GM12878 (cell line): ENCODE results near the gene COL20A1. TPM values are rescaled to one million over a fixed set of nuclear protein-coding genes. Genes with fewer than 3 reads are reported as not detected.

Experiments
- ATAC-seq: fragments of 200-7000 bp; cut with Tn5 transposase; 3 replicates; pipeline ENCODE4 v1.9.1; 2020; ENCODE audit warnings: mild to moderate bottlenecking, moderate library complexity
- BruUV-seq: library from RNA; stranded (reverse); fragments of 400-500 nt; replicated peaks from 2 replicates; lab custom pipeline; 2021; lab: Mats Ljungman, UMichigan
- CTCF ChIA-PET: fragments of 300-600 bp; sonication (Branson Sonifier 250); formaldehyde crosslinking; extraction: SDS; loops from one replicate; lab custom pipeline; 2021; ENCODE audit warnings: inconsistent platforms; lab: Yijun Ruan, JAX
- POLR2A ChIA-PET: fragments of 350-600 bp; formaldehyde crosslinking; extraction: SDS; loops from one replicate; lab custom pipeline; 2021; ENCODE audit warnings: inconsistent platforms; lab: Charles Lee
- RAD21 ChIA-PET: fragments of 300-600 bp; sonication (Branson Sonifier 250); formaldehyde crosslinking; loops from one replicate; lab custom pipeline; 2023; ENCODE audit warnings: antibody characterized with exemption; ENCODE audit not compliant: unreplicated experiment; lab: Charles Lee
- SMC1A ChIA-PET: fragments of 300-600 bp; sonication (Branson Sonifier 250); formaldehyde crosslinking; loops from one replicate; lab custom pipeline; 2023; ENCODE audit not compliant: unreplicated experiment, uncharacterized antibody; lab: Charles Lee
- DNase-seq: peaks from one replicate; pipeline ENCODE4 v3.0.0-alpha.2; 2011; ENCODE audit warnings: low read depth, low spot score
- FAIRE-seq: peaks from 3 replicates; lab custom pipeline; 2011; peaks lifted over from hg19 to GRCh38; lab: Jason Lieb, UNC
- H2AFZ ChIP-seq: 2 replicates; pipeline ENCODE4 v1.6.0; 2011; ENCODE audit warnings: low read depth, low read length, control low read depth; ENCODE audit not compliant: control insufficient read depth
- H3K27ac ChIP-seq: 2 replicates; pipeline ENCODE4 v1.5.1; 2011; ENCODE audit warnings: control low read depth; ENCODE audit not compliant: control insufficient read depth, insufficient read depth
- H3K27me3 ChIP-seq, 2 experiments: replicated peaks in 1 of 2; 2 replicates each; pipeline versions ENCODE4 v1.6.0 to v1.6.1; 2011; ENCODE audit warnings: low read length in 1 of 2; ENCODE audit not compliant: control insufficient read depth in 2 of 2, insufficient read depth in 2 of 2
- H3K36me3 ChIP-seq, 2 experiments: 2 replicates each; pipeline ENCODE4 v1.5.1; 2011; ENCODE audit warnings: low read length in 1 of 2; ENCODE audit not compliant: control insufficient read depth in 2 of 2, insufficient read depth in 2 of 2
- H3K4me1 ChIP-seq: 2 replicates; pipeline ENCODE4 v1.6.1; 2011; ENCODE audit warnings: mild to moderate bottlenecking, low read length, moderate library complexity, mixed read lengths; ENCODE audit not compliant: control insufficient read depth, insufficient read depth
- H3K4me2 ChIP-seq: 2 replicates; pipeline ENCODE4 v1.6.0; 2011; ENCODE audit warnings: control low read depth; ENCODE audit not compliant: control insufficient read depth, insufficient read depth
- H3K4me3 ChIP-seq: fragments of 200-600 bp; sonication (generic); 2 replicates; pipeline ENCODE4 v1.5.1; 2016
- H3K79me2 ChIP-seq: 2 replicates; pipeline ENCODE4 v1.6.0; 2011; ENCODE audit warnings: low read length; ENCODE audit not compliant: control insufficient read depth, insufficient read depth
- H3K9ac ChIP-seq: 2 replicates; pipeline ENCODE4 v1.8.0; 2011; ENCODE audit warnings: low read length, control low read depth, mixed read lengths; ENCODE audit not compliant: control insufficient read depth, insufficient read depth
- H3K9me3 ChIP-seq: replicated peaks from 3 replicates; pipeline ENCODE4 v1.5.1; 2011; ENCODE audit warnings: mild to moderate bottlenecking, low read length; ENCODE audit not compliant: control insufficient read depth, insufficient read depth
- H4K20me1 ChIP-seq: 2 replicates; pipeline ENCODE4 v1.6.0; 2011; ENCODE audit not compliant: control insufficient read depth, insufficient read depth
- CHD4 ChIP-seq: fragments of 200-600 bp; sonication (generic); IDR thresholded peaks from 2 replicates; pipeline ENCODE4 v1.6.1; 2016; ENCODE audit warnings: mild to moderate bottlenecking
- MEF2A ChIP-seq: IDR thresholded peaks from 2 replicates; pipeline ENCODE4 v1.6.1; 2011; ENCODE audit warnings: low read depth, mild to moderate bottlenecking, low read length, moderate library complexity; ENCODE audit not compliant: insufficient read depth
- MTA3 ChIP-seq: IDR thresholded peaks from 2 replicates; pipeline ENCODE4 v1.6.1; 2012; ENCODE audit warnings: low read length, inconsistent platforms, borderline replicate concordance
- RELA ChIP-seq: fragments of 450-650 bp; IDR thresholded peaks from 2 replicates; pipeline ENCODE4 v1.8.0; 2014; ENCODE audit warnings: borderline replicate concordance; ENCODE audit not compliant: partially characterized antibody
- ZSCAN29 ChIP-seq: fragments of 450-650 bp; IDR thresholded peaks from 2 replicates; pipeline ENCODE4 v1.6.1; 2017; ENCODE audit warnings: mild to moderate bottlenecking, moderate library complexity
- WGBS: methylation state at CpG from one replicate; pipeline ENCODE4 v1.1.6; 2016; ENCODE audit warnings: low lambda C conversion rate; ENCODE audit not compliant: insufficient replicate concordance, insufficient coverage; ENCODE audit errors: missing lambda C conversion rate; 5-methylcytosine and 5-hydroxymethylcytosine counted together
- in situ Hi-C: fragments of 300-500 bp; cut with MboI; formaldehyde crosslinking; loops from 9 replicates; pipeline ENCODE4 v1.14.3; 2018; ENCODE audit warnings: mixed read lengths
- intact Hi-C: fragments of 100-400 bp; cut with micrococcal nuclease; formaldehyde crosslinking; loops from one replicate; pipeline ENCODE4 v1.14.2; 2022; ENCODE audit not compliant: unreplicated experiment
- polyA plus RNA-seq, 11 experiments: library from polyadenylated mRNA; depleted of rRNA in 4 of 11; unstranded in 6 of 11; stranded (reverse) in 5 of 11; fragments of >200 nt; fragmentation: Nextera tagmentation in 4 of 11; fragmentation: Illumina TruSeq in 1 of 11; extraction: Ambion mirVana in 4 of 11; extraction: Trizol in 1 of 11; gene quantifications; 1 replicate in 1 of 11; 2 replicates in 10 of 11; pipeline versions ENCODE4 v1.2.1 to v1.2.3, GENCODE V29; 2011 to 2016; ENCODE audit warnings: inconsistent platforms in 2 of 11, missing spikeins in 2 of 11, low read depth in 1 of 11
- total RNA-seq, 4 experiments: library from RNA; depleted of rRNA in 3 of 4; stranded (reverse); fragments of >200 nt in 3 of 4; fragmentation: Illumina TruSeq in 1 of 4; extraction: Trizol in 1 of 4; gene quantifications; 2 replicates each; pipeline versions ENCODE4 v1.2.1 to v1.2.3, GENCODE V29; 2013 to 2021
- TF ChIP-seq, protein P1 (sequence below): fragments of 450-650 bp; IDR thresholded peaks from 2 replicates; pipeline ENCODE4 v1.6.1; 2018; ENCODE audit warnings: borderline replicate concordance, mild to moderate bottlenecking; ENCODE audit not compliant: partially characterized antibody
- TF ChIP-seq, protein P2 (sequence below): fragments of 450-650 bp; IDR thresholded peaks from 2 replicates; pipeline ENCODE4 v1.6.1; 2017; ENCODE audit warnings: mild to moderate bottlenecking, low read depth, inconsistent platforms; ENCODE audit not compliant: poor library complexity, severe bottlenecking
- TF ChIP-seq, protein P3 (sequence below): fragments of 450-650 bp; IDR thresholded peaks from 2 replicates; pipeline ENCODE4 v1.6.1; 2016; ENCODE audit warnings: mild to moderate bottlenecking
- TF ChIP-seq, protein P4 (sequence below): fragments of 150-350 bp; IDR thresholded peaks from 2 replicates; pipeline ENCODE4 v1.6.1; 2016; ENCODE audit warnings: low read depth, low read length

COL20A1 gene
- total and polyA plus RNA-seq, 10 of the 15 experiments (the other 5 are each of a cell fraction or from before 2014, with no cell fraction given), result not detected

DNA sequence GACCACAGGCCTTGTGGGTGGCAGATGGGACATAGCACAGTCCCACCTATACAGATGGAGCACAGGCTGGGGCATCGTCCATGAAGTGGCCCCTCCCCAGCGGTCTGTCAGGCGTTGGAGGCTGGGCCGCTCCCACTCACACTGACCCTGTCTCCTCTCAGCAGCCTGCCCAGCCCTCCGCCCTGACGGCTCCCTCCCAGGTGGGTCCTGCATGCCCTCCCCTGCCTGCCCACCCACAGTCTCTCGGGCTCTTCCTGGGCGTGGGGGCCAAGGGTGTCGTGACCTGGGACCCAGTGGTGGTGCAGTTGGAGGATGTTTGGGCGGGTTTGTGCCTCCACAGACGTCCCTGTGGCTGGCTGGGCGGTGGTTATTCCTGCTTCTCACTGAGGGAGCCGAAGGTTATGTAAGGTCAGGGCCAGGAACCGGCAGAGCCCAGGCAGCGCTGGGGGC is 22.3 kb downstream of the COL20A1 start:
- no peak for ATAC-seq
- in situ Hi-C loops, result no loop called here
- ChIA-PET POLR2A (no interaction called here), RAD21 (no interaction called here)
- no peak overlapping the region for H3K27ac ChIP-seq
- no peaks in the 10 kb centered on the region for H3K79me2 ChIP-seq
- H3K27me3 ChIP-seq, result no peaks in the 10 kb centered on the region
- TF ChIP-seq ZSCAN29 (no peak), MTA3 (no peak), CHD4 (no peak), RELA (no peak), MEF2A (no peak)
- TF ChIP-seq, protein P1, sequence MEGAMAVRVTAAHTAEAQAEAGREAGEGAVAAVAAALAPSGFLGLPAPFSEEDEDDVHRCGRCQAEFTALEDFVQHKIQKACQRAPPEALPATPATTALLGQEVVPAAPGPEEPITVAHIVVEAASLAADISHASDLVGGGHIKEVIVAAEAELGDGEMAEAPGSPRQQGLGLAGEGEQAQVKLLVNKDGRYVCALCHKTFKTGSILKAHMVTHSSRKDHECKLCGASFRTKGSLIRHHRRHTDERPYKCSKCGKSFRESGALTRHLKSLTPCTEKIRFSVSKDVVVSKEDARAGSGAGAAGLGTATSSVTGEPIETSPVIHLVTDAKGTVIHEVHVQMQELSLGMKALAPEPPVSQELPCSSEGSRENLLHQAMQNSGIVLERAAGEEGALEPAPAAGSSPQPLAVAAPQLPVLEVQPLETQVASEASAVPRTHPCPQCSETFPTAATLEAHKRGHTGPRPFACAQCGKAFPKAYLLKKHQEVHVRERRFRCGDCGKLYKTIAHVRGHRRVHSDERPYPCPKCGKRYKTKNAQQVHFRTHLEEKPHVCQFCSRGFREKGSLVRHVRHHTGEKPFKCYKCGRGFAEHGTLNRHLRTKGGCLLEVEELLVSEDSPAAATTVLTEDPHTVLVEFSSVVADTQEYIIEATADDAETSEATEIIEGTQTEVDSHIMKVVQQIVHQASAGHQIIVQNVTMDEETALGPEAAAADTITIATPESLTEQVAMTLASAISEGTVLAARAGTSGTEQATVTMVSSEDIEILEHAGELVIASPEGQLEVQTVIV, result no peak
- TF ChIP-seq, protein P2, sequence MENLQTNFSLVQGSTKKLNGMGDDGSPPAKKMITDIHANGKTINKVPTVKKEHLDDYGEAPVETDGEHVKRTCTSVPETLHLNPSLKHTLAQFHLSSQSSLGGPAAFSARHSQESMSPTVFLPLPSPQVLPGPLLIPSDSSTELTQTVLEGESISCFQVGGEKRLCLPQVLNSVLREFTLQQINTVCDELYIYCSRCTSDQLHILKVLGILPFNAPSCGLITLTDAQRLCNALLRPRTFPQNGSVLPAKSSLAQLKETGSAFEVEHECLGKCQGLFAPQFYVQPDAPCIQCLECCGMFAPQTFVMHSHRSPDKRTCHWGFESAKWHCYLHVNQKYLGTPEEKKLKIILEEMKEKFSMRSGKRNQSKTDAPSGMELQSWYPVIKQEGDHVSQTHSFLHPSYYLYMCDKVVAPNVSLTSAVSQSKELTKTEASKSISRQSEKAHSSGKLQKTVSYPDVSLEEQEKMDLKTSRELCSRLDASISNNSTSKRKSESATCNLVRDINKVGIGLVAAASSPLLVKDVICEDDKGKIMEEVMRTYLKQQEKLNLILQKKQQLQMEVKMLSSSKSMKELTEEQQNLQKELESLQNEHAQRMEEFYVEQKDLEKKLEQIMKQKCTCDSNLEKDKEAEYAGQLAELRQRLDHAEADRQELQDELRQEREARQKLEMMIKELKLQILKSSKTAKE, result no peak
- TF ChIP-seq, protein P3, sequence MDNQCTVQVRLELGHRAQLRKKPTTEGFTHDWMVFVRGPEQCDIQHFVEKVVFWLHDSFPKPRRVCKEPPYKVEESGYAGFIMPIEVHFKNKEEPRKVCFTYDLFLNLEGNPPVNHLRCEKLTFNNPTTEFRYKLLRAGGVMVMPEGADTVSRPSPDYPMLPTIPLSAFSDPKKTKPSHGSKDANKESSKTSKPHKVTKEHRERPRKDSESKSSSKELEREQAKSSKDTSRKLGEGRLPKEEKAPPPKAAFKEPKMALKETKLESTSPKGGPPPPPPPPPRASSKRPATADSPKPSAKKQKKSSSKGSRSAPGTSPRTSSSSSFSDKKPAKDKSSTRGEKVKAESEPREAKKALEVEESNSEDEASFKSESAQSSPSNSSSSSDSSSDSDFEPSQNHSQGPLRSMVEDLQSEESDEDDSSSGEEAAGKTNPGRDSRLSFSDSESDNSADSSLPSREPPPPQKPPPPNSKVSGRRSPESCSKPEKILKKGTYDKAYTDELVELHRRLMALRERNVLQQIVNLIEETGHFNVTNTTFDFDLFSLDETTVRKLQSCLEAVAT, result no peak
- TF ChIP-seq, protein P4, sequence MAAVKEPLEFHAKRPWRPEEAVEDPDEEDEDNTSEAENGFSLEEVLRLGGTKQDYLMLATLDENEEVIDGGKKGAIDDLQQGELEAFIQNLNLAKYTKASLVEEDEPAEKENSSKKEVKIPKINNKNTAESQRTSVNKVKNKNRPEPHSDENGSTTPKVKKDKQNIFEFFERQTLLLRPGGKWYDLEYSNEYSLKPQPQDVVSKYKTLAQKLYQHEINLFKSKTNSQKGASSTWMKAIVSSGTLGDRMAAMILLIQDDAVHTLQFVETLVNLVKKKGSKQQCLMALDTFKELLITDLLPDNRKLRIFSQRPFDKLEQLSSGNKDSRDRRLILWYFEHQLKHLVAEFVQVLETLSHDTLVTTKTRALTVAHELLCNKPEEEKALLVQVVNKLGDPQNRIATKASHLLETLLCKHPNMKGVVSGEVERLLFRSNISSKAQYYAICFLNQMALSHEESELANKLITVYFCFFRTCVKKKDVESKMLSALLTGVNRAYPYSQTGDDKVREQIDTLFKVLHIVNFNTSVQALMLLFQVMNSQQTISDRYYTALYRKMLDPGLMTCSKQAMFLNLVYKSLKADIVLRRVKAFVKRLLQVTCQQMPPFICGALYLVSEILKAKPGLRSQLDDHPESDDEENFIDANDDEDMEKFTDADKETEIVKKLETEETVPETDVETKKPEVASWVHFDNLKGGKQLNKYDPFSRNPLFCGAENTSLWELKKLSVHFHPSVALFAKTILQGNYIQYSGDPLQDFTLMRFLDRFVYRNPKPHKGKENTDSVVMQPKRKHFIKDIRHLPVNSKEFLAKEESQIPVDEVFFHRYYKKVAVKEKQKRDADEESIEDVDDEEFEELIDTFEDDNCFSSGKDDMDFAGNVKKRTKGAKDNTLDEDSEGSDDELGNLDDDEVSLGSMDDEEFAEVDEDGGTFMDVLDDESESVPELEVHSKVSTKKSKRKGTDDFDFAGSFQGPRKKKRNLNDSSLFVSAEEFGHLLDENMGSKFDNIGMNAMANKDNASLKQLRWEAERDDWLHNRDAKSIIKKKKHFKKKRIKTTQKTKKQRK, result no peak
- TF ChIP-seq, all 136 proteins: peak for 0
- H3K4me2 ChIP-seq, result no peak overlapping the region
- intact Hi-C loops, result no loop called here
- BruUV-seq, result no TSS peak
- FAIRE-seq (no peak), DNase-seq (no peak)
- H2AFZ ChIP-seq, result no peak overlapping the region
- no peak overlapping the region for H3K9ac ChIP-seq
- H3K4me1 ChIP-seq, result no peaks in the 10 kb centered on the region
- H3K36me3 ChIP-seq, result no peaks in the 10 kb centered on the region
- WGBS, result 34% methylated on average over 14 of the region's 15 CpGs
- ChIA-PET SMC1A (no interaction called here), CTCF (no interaction called here)
- H3K9me3 ChIP-seq, result no peaks in the 10 kb centered on the region
- H3K4me3 ChIP-seq, result no peak overlapping the region
- no peaks in the 10 kb centered on the region for H4K20me1 ChIP-seq
